Liver (tissue), 9 donors: ENCODE data around the gene WWC1. TPM values are rescaled to one million over a fixed set of nuclear protein-coding genes. Genes with fewer than 3 reads are reported as not detected.

Experiments
- DNase-seq: peaks from one replicate; pipeline ENCODE4 v3.0.0-alpha.2; 2017; ENCODE audit warnings: low spot score
- H3K27ac ChIP-seq, 2 donors: one replicate each; pipeline ENCODE4 v1.7.0; 2013; ENCODE audit warnings: inconsistent platforms in 2 of 2, low read length in 2 of 2, control low read depth in 1 of 2, low read depth in 1 of 2, mild to moderate bottlenecking in 1 of 2
- H3K27me3 ChIP-seq, 4 donors: one replicate each; pipeline versions ENCODE4 v1.6.1 to v1.7.0; 2013; ENCODE audit warnings: low read length in 3 of 4, inconsistent platforms in 1 of 4, mild to moderate bottlenecking in 1 of 4, moderate library complexity in 1 of 4; ENCODE audit not compliant: control insufficient read depth in 4 of 4, insufficient read depth in 4 of 4
- H3K36me3 ChIP-seq, 4 donors: one replicate each; pipeline versions ENCODE4 v1.6.1 to v1.7.0; 2013; ENCODE audit warnings: low read length in 3 of 4, mild to moderate bottlenecking in 3 of 4, low read depth in 1 of 4, moderate library complexity in 1 of 4; ENCODE audit not compliant: control insufficient read depth in 4 of 4, insufficient read depth in 3 of 4
- H3K4me1 ChIP-seq, 4 donors: one replicate each; pipeline versions ENCODE4 v1.6.1 to v1.7.0; 2013; ENCODE audit warnings: low read length in 3 of 4, mild to moderate bottlenecking in 3 of 4, moderate library complexity in 1 of 4; ENCODE audit not compliant: control insufficient read depth in 4 of 4, insufficient read depth in 4 of 4
- H3K4me3 ChIP-seq, 3 donors: one replicate each; pipeline versions ENCODE4 v1.6.1 to v1.7.0; 2013; ENCODE audit warnings: low read length in 3 of 3, control low read depth in 1 of 3, low read depth in 1 of 3, mild to moderate bottlenecking in 1 of 3
- H3K9ac ChIP-seq, 2 donors: one replicate each; pipeline ENCODE4 v1.7.0; 2013; ENCODE audit warnings: low read length in 2 of 2, mild to moderate bottlenecking in 2 of 2, moderate library complexity in 2 of 2, control low read depth in 1 of 2, low read depth in 1 of 2
- H3K9me3 ChIP-seq, 4 donors: one replicate each; pipeline versions ENCODE4 v1.6.1 to v1.7.0; 2013; ENCODE audit warnings: low read length in 3 of 4; ENCODE audit not compliant: control insufficient read depth in 4 of 4
- ATF3 ChIP-seq: IDR thresholded peaks from 2 replicates; pipeline ENCODE4 v1.6.1; 2016; ENCODE audit warnings: antibody characterized with exemption
- CTCF ChIP-seq: fragments of 150-350 bp; IDR thresholded peaks from 2 replicates; pipeline ENCODE4 v1.5.1; 2017; ENCODE audit warnings: improper control_type of control experiment, low read depth, low read length; ENCODE audit not compliant: missing input control
- FOXA1 ChIP-seq: IDR thresholded peaks from 2 replicates; pipeline ENCODE4 v1.6.1; 2016; ENCODE audit warnings: antibody characterized with exemption
- FOXA2 ChIP-seq: IDR thresholded peaks from 2 replicates; pipeline ENCODE4 v1.6.1; 2016; ENCODE audit warnings: antibody characterized with exemption
- GABPA ChIP-seq, 2 donors: IDR thresholded peaks in 1 of 2; conservative IDR thresholded peaks in 1 of 2; 2 replicates each; pipeline ENCODE4 v1.6.1; 2016; ENCODE audit warnings: antibody characterized with exemption in 2 of 2, mild to moderate bottlenecking in 1 of 2, moderate library complexity in 1 of 2
- HNF4G ChIP-seq: IDR thresholded peaks from 2 replicates; pipeline ENCODE4 v1.6.1; 2016; ENCODE audit warnings: antibody characterized with exemption
- MAX ChIP-seq: IDR thresholded peaks from 2 replicates; pipeline ENCODE4 v1.6.1; 2016; ENCODE audit warnings: antibody characterized with exemption
- NR2F2 ChIP-seq: IDR thresholded peaks from 2 replicates; pipeline ENCODE4 v1.6.1; 2016; ENCODE audit warnings: antibody characterized with exemption
- RAD21 ChIP-seq, 2 donors: IDR thresholded peaks; 2 replicates each; pipeline ENCODE4 v1.6.1; 2016; ENCODE audit warnings: antibody characterized with exemption in 2 of 2, mild to moderate bottlenecking in 2 of 2
- REST ChIP-seq: IDR thresholded peaks from 2 replicates; pipeline ENCODE4 v1.6.1; 2016; ENCODE audit warnings: antibody characterized with exemption, mild to moderate bottlenecking
- SP1 ChIP-seq: IDR thresholded peaks from 2 replicates; pipeline ENCODE4 v1.6.1; 2018; ENCODE audit warnings: antibody characterized with exemption, mild to moderate bottlenecking
- TAF1 ChIP-seq: conservative IDR thresholded peaks from 2 replicates; pipeline ENCODE4 v1.6.1; 2016; ENCODE audit warnings: antibody characterized with exemption, mild to moderate bottlenecking
- YY1 ChIP-seq: IDR thresholded peaks from 2 replicates; pipeline ENCODE4 v1.6.1; 2016; ENCODE audit warnings: antibody characterized with exemption, mild to moderate bottlenecking
- ZBTB33 ChIP-seq: IDR thresholded peaks from 2 replicates; pipeline ENCODE4 v1.6.1; 2016; ENCODE audit warnings: antibody characterized with exemption
- WGBS: extraction: QIAGEN DNeasy Blood & Tissue Kit; methylation state at CpG from one replicate; pipeline ENCODE4 v1.1.7; 2013; 5-methylcytosine and 5-hydroxymethylcytosine counted together
- polyA plus RNA-seq, 2 donors: library from polyadenylated mRNA; stranded (reverse) in 1 of 2; unstranded in 1 of 2; fragments of 200-250 nt in 1 of 2; fragments of >200 nt in 1 of 2; fragmentation: Nextera tagmentation in 1 of 2; extraction: Ambion mirVana in 1 of 2; gene quantifications; one replicate each; pipeline versions ENCODE4 v1.2.1 to v1.2.3, GENCODE V29; 2013 to 2015
- total RNA-seq, 2 donors: library from RNA; depleted of rRNA; stranded (reverse); fragments of >200 nt; gene quantifications; one replicate each; pipeline ENCODE4 v1.2.3, GENCODE V29; 2014
- donor health status: healthy.
- donor health status: healthy.
- donor health status: healthy.
- donor health status: healthy.
- donor health status: healthy.

Gene WWC1
- total and polyA plus RNA-seq, 4 donors: 5.9 to 25.1 (median 14.8) TPM

GRCh38 chr5:168329302-168329701 lies 37.9 kb downstream of the WWC1 start:
- DNase-seq: no peak
- TF ChIP-seq HNF4G (no peak), ZBTB33 (no peak), FOXA2 (no peak), SP1 (peak; percentile 25), NR2F2 (no peak), ATF3 (no peak)
- no peak overlapping the region for H3K9ac ChIP-seq

GRCh38 chr5:168332042-168332441 lies 40.6 kb downstream of the WWC1 start:
- no peak overlapping the region for H3K27ac ChIP-seq
- no peaks in the 10 kb centered on the region for H3K27me3 ChIP-seq
- H3K36me3 ChIP-seq: no peaks in the 10 kb centered on the region
- peaks cover 2 to 19% (median 14%) of the 10 kb centered on the region in 4 donors for H3K4me1 ChIP-seq
- H3K9ac ChIP-seq: no peak overlapping the region
- H3K9me3 ChIP-seq: no peaks in the 10 kb centered on the region
- TF ChIP-seq TAF1 (no peak), YY1 (no peak), FOXA1 (no peak), HNF4G (no peak), RAD21 (IDR thresholded peaks at IDR 0.05) (no peak), CTCF (no peak), REST (no peak), GABPA (IDR thresholded peaks at IDR 0.05 in 1 of 2, conservative IDR thresholded peaks at IDR 0.05 in 1 of 2) (no peak), ATF3 (no peak), ZBTB33 (no peak), MAX (no peak), NR2F2 (no peak)
- no peak overlapping the region for H3K4me3 ChIP-seq
- DNase-seq: no peak

More at GRCh38 chr5:168329302-168329701, 37.9 kb downstream of the WWC1 start:
- peaks cover 7 to 28% (median 22%) of the 10 kb centered on the region in 4 donors for H3K4me1 ChIP-seq
- 4% methylated on average over 4 of the region's 4 CpGs for WGBS
- no peaks in the 10 kb centered on the region for H3K9me3 ChIP-seq
- H3K27me3 ChIP-seq: no peaks in the 10 kb centered on the region
- H3K4me3 ChIP-seq: no peak overlapping the region
- H3K27ac ChIP-seq: peak overlapping the region; percentile 0 to 10
- H3K36me3 ChIP-seq: no peaks in the 10 kb centered on the region
